Lung (tissue), 12 donors: ENCODE data around the gene RANGAP1. TPM values are rescaled to one million over a fixed set of nuclear protein-coding genes. Genes with fewer than 3 reads are reported as not detected.

ENCODE experiments used
- ATAC-seq: fragments of 200-7000 bp; cut with Tn5 transposase; one replicate; pipeline ENCODE4 v1.9.1; 2020; ENCODE audit warnings: moderate number of reproducible peaks; ENCODE audit not compliant: insufficient read depth, low FRiP score
- DNase-seq, 3 donors: peaks; one replicate each; pipeline ENCODE4 v3.0.0-alpha.2; 2013 to 2017
- H3K27ac ChIP-seq, 2 donors: one replicate each; pipeline ENCODE4 v1.5.1; 2013; ENCODE audit warnings: mild to moderate bottlenecking in 2 of 2, moderate library complexity in 2 of 2, control low read depth in 1 of 2, inconsistent platforms in 1 of 2, low read depth in 1 of 2, low read length in 1 of 2
- H3K27me3 ChIP-seq, 3 donors: one replicate each; pipeline ENCODE4 v1.5.1; 2013; ENCODE audit warnings: low read length in 2 of 3; ENCODE audit not compliant: control insufficient read depth in 3 of 3, insufficient read depth in 3 of 3
- H3K36me3 ChIP-seq, 4 donors: one replicate each; pipeline ENCODE4 v1.5.1; 2013; ENCODE audit warnings: low read length in 4 of 4, mild to moderate bottlenecking in 1 of 4, moderate library complexity in 1 of 4; ENCODE audit not compliant: control insufficient read depth in 4 of 4, insufficient read depth in 4 of 4
- H3K4me1 ChIP-seq, 5 donors: one replicate each; pipeline ENCODE4 v1.5.1; 2013; ENCODE audit warnings: low read length in 5 of 5, mild to moderate bottlenecking in 2 of 5, moderate library complexity in 1 of 5; ENCODE audit not compliant: control insufficient read depth in 5 of 5, insufficient read depth in 5 of 5
- H3K4me3 ChIP-seq: one replicate; pipeline ENCODE4 v1.5.1; 2013; ENCODE audit warnings: mild to moderate bottlenecking, control low read depth, moderate library complexity
- H3K9ac ChIP-seq, 2 donors: one replicate each; pipeline ENCODE4 v1.5.1; 2013; ENCODE audit warnings: low read length in 2 of 2, control low read depth in 1 of 2; ENCODE audit not compliant: insufficient read depth in 1 of 2
- H3K9me3 ChIP-seq, 4 donors: one replicate each; pipeline ENCODE4 v1.5.1; 2013; ENCODE audit warnings: low read length in 3 of 4, mild to moderate bottlenecking in 1 of 4, moderate library complexity in 1 of 4; ENCODE audit not compliant: control insufficient read depth in 4 of 4, insufficient read depth in 3 of 4
- WGBS, 2 donors: extraction: QIAGEN DNeasy Blood & Tissue Kit; methylation state at CpG; one replicate each; pipeline ENCODE4 v1.1.7; 2013; 5-methylcytosine and 5-hydroxymethylcytosine counted together
- polyA plus RNA-seq, 2 donors: library from polyadenylated mRNA; stranded (reverse); fragments of 200-250 nt; gene quantifications; one replicate each; pipeline ENCODE4 v1.2.1, GENCODE V29; 2013
- total RNA-seq, 2 donors: library from RNA; depleted of rRNA in 1 of 2; stranded (reverse); fragments of >200 nt in 1 of 2; gene quantifications; one replicate each; pipeline ENCODE4 v1.2.1, GENCODE V29; 2014 to 2021
- TF ChIP-seq, protein P1 (sequence below): IDR thresholded peaks from 2 replicates; pipeline ENCODE4 v1.5.1; 2012; ENCODE audit warnings: mild to moderate bottlenecking; ENCODE audit errors: control extremely low read depth, extremely low read depth
- donor health status: control.
- donor health status: control.
- donor health status: Bipolar disorder and iron deficiency.
- donor health status: healthy.
- donor health status: DM: yes; HTN: yes; CAD: no.

Gene RANGAP1
- total and polyA plus RNA-seq, 4 donors = 21.7 to 49.3 (median 41.2) TPM

GRCh38 chr22:41242396-41243117 is 43.4 kb downstream of the RANGAP1 start:
- 95% methylated on average over 18 of the region's 18 CpGs for WGBS, 2 donors
- TF ChIP-seq, protein P1, sequence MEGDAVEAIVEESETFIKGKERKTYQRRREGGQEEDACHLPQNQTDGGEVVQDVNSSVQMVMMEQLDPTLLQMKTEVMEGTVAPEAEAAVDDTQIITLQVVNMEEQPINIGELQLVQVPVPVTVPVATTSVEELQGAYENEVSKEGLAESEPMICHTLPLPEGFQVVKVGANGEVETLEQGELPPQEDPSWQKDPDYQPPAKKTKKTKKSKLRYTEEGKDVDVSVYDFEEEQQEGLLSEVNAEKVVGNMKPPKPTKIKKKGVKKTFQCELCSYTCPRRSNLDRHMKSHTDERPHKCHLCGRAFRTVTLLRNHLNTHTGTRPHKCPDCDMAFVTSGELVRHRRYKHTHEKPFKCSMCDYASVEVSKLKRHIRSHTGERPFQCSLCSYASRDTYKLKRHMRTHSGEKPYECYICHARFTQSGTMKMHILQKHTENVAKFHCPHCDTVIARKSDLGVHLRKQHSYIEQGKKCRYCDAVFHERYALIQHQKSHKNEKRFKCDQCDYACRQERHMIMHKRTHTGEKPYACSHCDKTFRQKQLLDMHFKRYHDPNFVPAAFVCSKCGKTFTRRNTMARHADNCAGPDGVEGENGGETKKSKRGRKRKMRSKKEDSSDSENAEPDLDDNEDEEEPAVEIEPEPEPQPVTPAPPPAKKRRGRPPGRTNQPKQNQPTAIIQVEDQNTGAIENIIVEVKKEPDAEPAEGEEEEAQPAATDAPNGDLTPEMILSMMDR = no peak
- Histone ChIP-seq H3K27ac (peak overlapping the region in 1 of 2 donors; percentile 26), H3K4me3 (no peak overlapping the region), H3K36me3 (peaks cover 0 to 22% (median 4%) of the 10 kb centered on the region in 4 donors), H3K4me1 (peaks cover 0 to 4% (median 0%) of the 10 kb centered on the region in 5 donors), H3K9me3 (no peaks in the 10 kb centered on the region), H3K9ac (no peak overlapping the region), H3K27me3 (no peaks in the 10 kb centered on the region)
- no peak for DNase-seq
- no peak for ATAC-seq

DNA sequence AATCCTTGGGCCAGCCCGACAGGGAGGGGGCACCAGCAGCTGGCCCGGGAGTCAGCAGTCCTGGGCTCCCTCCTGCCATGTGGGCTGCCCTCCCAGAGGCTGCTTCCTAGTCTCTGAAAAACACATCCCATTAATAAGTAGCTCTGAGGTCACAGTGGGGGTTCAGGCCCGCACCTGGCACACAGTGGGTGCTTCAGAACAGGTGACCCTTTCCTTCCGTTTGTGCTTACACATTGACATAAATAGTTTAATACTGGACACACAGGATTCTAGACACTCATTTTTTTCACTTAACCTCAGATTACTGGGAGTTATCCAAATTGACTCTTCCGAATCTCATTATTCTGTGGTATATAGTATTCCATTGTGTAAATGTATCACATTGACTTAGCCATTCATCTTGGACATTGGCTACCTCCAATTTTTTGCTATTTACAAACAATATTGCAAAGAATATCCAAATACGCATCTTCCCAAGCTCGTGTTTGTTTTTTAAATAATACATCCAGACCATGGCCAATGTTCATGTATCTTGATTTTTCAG is 44.8 kb downstream of the RANGAP1 start:
- WGBS, 2 donors = 91 to 94% methylated on average over 7 of the region's 7 CpGs
- no peak for DNase-seq
- ATAC-seq = no peak
- Histone ChIP-seq H3K9me3 (no peaks in the 10 kb centered on the region), H3K4me3 (no peak overlapping the region), H3K9ac (no peak overlapping the region), H3K27me3 (no peaks in the 10 kb centered on the region), H3K4me1 (peaks cover 0 to 14% (median 0%) of the 10 kb centered on the region in 5 donors), H3K27ac (peak overlapping the region in 1 of 2 donors; percentile 45), H3K36me3 (peaks cover 0 to 12% (median 0%) of the 10 kb centered on the region in 4 donors)
- TF ChIP-seq, protein P1 = no peak

GRCh38 chr22:41240377-41241132 is 45.4 kb downstream of the RANGAP1 start, which contains the start of gene CHADL:
TSS of gene CHADL (minus strand) at chr22:41240931. CDS start at chr22:41240881, 50 bp downstream.
- H3K9me3 ChIP-seq = no peaks in the 10 kb centered on the region
- H3K27me3 ChIP-seq = no peaks in the 10 kb centered on the region
- H3K4me1 ChIP-seq = peaks cover 0 to 15% (median 0%) of the 10 kb centered on the region in 5 donors
- H3K4me3 ChIP-seq = no peak within 1 kb of the TSS
- 73 to 78% methylated on average over 23 to 24 of the region's 24 CpGs for WGBS, 2 donors
- H3K9ac ChIP-seq = no peak within 1 kb of the TSS
- H3K36me3 ChIP-seq = peaks cover 0 to 5% (median 0%) of the 10 kb centered on the region in 4 donors
- DNase-seq = peak; percentile 5 to 56 (median 40)
- peak within 1 kb of the TSS in 1 of 2 donors; percentile 45 for H3K27ac ChIP-seq
- TF ChIP-seq, protein P1 = no peak
- ATAC-seq = no peak
